NCI-H82 (cell line): Measurements from ENCODE around the gene SLC25A46.
A peak's percentile ranks its signal among the peaks of the same experiment; 100 is the strongest.
"Not testable (repeated sequence)": the region's sequence is repeated elsewhere in the genome, so short reads cannot be mapped to it uniquely, and the experiment has no call there.

Source experiments
- DNase-seq: peaks from one replicate; lab custom pipeline; 2025; lab: John Stamatoyannopoulos, UW

SLC25A46 gene

GRCh38 chr5:110738812-110739651 lies at the start of gene SLC25A46:
Gene SLC25A46, plus strand, starts transcription at chr5:110739007. Its CDS starts 113 bp downstream, at chr5:110739120.
- DNase-seq, result peak; percentile 91

- DNase-seq, result not testable (repeated sequence)
These were observed 48.2 kb upstream of the SLC25A46 start for GRCh38 chr5:110690587-110690986.

DNA sequence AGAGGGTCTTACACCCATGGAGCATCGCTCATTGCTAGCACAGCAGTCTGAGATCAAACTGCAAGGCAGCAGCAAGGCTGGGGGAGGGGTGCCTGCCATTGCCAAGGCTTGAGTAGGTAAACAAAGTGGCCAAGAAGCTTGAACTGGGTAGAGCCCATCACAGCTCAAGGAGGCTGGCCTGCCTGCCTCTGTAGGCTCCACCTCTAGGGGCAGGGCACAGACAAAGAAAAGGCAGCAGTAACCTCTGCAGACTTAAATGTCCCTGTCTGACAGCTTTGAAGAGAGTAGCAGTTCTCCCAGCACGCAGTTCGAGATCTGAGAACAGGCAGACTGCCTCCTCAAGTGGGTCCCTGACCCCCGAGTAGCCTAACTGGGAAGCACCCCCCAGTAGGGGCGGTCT lies 46.1 kb upstream of the SLC25A46 start:
- DNase-seq, result not testable (repeated sequence)

- no peak for DNase-seq
These were observed 36.5 kb upstream of the SLC25A46 start for GRCh38 chr5:110702300-110702699.

GRCh38 chr5:110702704-110703103 lies 36.1 kb upstream of the SLC25A46 start:
- DNase-seq, result no peak

- no peak for DNase-seq
These were observed 35.3 kb upstream of the SLC25A46 start for GRCh38 chr5:110703481-110703880.

DNA sequence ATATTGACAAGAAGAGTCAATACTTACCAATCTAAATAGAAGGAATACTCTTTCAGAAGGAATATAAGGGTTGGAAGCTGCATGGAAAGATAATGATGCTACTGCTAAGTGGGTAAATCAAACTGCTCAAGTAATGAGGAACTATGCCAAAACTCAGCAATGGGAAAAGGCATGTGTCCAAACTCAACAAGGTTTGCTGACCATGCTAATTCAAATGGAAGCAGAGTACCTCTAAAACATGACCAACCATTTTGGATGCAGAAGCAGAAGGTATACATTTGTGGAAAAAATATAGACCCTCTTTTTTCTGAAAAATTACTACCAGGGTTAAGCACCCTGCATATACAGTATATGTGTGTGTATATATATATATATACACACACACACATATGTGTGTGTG lies 33.5 kb upstream of the SLC25A46 start:
- no peak for DNase-seq

- no peak for DNase-seq
These were observed 31.5 kb upstream of the SLC25A46 start for GRCh38 chr5:110707260-110707844.

- DNase-seq, result peak; percentile 34
These were observed 22.3 kb upstream of the SLC25A46 start for GRCh38 chr5:110716247-110717245.

- peak; percentile 20 for DNase-seq
These were observed 20.5 kb upstream of the SLC25A46 start for GRCh38 chr5:110718311-110718710.

DNA sequence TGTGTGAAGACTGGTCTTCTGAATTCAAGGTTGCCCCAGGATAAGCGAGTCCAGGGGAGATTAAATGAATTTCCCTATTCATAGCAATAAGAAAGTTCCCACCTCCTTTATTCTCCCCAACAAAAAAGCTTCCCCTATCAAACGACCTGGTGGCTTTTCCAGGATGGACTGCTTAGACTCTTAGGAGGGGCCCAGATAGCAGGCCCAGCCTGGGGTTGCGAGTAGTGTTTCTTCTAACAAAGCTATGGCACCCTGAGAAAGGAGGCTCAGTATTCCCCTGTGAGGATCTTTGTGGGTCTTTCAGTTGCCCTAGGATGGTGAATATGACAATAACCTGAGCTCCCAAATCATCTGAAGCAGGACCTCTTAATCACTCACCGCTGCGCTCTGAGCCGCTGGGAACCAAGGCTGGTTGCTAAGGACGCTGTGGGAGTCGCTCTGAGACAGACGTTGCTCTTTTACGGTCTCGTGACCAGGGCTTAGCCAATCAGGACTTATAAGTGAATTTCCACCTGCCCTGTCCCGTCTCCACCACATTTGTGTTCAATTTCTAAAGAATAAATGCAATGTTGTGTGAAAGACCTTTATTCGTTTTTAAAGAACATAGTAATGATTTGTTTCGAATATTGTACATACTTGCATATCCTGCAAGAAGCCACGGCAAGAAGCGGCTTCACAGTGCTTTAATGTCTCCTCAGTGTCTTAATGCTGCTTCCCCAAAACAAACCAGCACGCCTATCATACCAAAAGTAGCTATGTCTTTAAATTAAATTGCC lies 12.4 kb upstream of the SLC25A46 start, which contains the start of gene TMEM232:
Gene TMEM232 (minus strand): TSS at position 423 of the 776 bp plus-strand sequence. CDS start 59,319 bp downstream, outside the sequence.
- peak; percentile 89 for DNase-seq

- DNase-seq, result peak; percentile 19
These were observed 11.8 kb upstream of the SLC25A46 start for GRCh38 chr5:110727025-110727314.

DNA sequence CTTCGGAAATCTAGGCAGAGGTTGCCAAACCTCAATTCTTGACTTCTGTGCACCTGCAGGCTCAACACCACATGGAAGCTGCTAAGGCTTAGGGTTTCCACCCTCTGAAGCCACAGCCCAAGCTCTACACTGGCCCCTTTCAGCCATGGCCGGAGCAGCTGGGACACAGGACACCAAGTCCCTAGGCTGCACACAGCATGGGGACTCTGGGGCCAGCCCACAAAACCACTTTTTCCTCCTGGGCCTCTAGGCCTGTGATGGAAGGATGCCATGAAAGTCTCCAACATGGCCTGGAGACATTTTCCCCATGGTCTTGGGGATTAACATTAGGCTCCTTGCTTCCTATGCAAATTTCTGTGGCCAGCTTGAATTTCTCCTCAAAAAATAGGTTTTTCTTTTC lies 7.3 kb upstream of the SLC25A46 start:
- not testable (repeated sequence) for DNase-seq

- no peak for DNase-seq
These were observed 4.7 kb upstream of the SLC25A46 start for GRCh38 chr5:110734101-110734500.

DNA sequence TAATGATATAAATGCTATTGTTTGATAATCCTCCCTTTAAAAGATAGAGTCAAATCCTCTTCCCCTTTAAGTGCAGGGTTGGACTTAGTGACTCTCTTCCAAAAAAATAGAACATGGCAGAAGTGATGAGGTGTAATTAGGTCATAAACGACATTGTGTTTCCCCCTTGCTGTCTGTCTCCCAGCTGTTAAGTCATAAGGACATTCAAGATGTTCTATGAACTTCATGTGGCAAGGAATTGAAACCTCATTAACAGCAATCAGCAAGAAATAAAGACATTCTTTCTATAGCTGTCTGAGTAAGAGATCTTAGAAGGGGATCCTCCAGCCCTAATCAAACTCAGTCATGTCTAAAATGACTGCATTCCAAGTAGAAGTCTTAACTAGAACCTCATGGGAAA lies 3.3 kb upstream of the SLC25A46 start:
- no peak for DNase-seq

DNA sequence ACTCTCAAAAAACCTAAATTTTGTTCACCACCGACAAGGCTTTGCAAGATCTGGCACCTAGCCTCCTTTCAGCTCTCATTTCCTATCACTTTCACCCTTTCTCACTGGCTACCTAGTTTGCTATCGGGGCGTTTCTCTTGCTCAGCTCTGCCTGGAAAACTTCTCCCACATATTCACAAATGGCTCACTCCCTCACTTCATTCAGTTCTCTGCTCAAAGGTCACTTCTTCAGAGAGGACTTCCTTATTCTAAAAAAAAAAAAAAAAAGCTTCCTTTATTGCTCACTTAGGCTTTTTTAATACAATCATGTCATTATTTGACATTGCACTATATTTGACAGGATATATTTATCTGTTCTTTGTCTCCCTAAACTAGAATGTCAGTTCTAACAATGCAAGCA lies 2.1 kb upstream of the SLC25A46 start:
- DNase-seq, result no peak

DNA sequence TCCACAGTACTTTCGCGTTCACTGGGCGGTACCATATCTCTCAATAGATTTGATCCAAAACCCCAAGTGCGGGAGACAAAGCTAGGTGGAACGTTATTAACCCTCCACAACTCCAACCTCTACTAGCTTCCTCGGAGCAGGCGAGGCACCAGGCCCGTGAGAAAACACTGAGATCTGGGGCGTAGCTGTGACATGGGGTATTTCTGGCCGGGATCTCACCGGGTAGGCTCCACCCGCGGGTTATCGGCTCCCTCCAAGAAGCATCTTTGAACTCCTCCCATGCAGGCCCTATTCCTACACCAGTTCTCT lies 350 bp upstream of the SLC25A46 start:
- DNase-seq, result no peak

GRCh38 chr5:110751902-110752762 lies 13.3 kb downstream of the SLC25A46 start:
- no peak for DNase-seq

DNA sequence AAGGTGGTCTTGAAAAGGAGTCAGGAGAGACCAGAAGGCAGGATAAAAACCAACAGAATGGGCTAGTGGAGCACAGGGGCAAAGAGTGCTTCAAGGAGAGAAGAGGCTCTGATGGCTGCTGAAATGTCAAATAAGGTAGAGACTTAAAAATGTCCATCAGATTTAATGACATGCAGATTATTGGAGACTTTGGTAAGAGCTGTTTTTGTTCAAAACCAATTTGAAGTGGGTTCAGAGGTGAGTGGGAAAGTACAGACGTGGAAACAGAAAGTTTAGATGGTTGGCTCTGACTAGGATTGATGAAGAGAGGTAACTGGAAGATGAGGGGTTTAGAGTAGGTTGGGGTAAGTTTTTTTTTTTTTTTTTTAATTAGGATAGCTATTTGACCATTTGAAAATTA lies 14.1 kb downstream of the SLC25A46 start:
- DNase-seq, result no peak

DNA sequence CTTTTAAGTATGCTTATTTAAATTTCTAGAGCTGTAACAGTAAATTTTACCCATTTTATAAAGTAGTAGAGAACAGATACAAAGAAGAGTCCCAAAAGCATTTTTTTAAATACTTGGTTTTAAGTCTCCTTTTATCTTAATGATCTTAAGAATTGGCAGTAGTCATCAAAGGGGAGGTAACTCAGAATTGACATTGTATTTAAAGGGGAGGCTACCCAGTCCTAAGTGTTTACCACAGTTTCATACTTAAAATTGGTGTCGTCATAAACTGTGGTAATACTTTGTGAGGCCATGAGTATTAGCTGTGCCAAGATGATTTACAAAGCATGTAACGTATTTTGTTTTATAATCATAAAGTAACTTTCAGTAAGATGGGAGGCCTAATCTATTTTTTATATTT lies 14.8 kb downstream of the SLC25A46 start:
- DNase-seq, result no peak

DNA sequence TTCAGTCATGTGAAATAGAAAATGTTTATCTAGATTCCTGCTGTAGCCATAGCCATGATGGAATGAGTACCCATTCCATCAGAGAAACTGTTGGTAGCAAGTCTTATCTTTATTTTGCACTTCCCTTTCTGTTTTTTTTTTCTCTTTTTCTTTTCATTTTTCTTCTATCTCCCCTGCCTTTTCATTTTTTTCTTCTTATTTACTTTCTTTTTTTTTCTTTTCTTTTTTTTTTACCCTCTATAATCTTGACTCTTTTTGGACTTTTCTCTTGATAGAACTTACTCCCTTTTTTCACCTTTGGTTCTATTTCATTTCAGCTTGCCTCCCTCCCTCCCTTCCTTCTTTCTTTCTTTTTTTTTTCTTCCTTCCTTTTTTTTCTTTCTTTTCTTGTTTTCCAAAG lies 15.4 kb downstream of the SLC25A46 start:
- no peak for DNase-seq
